HG03354 (cell line): Measurements from ENCODE around the gene PPP1R3F.

Experiments used
- ATAC-seq: cut with Tn5 transposase; IDR thresholded peaks from one replicate; pipeline ENCODE4 v1.9.1; 2021; ENCODE audit warnings: mild to moderate bottlenecking; ENCODE audit not compliant: unreplicated experiment, poor library complexity, severe bottlenecking

The PPP1R3F gene

DNA sequence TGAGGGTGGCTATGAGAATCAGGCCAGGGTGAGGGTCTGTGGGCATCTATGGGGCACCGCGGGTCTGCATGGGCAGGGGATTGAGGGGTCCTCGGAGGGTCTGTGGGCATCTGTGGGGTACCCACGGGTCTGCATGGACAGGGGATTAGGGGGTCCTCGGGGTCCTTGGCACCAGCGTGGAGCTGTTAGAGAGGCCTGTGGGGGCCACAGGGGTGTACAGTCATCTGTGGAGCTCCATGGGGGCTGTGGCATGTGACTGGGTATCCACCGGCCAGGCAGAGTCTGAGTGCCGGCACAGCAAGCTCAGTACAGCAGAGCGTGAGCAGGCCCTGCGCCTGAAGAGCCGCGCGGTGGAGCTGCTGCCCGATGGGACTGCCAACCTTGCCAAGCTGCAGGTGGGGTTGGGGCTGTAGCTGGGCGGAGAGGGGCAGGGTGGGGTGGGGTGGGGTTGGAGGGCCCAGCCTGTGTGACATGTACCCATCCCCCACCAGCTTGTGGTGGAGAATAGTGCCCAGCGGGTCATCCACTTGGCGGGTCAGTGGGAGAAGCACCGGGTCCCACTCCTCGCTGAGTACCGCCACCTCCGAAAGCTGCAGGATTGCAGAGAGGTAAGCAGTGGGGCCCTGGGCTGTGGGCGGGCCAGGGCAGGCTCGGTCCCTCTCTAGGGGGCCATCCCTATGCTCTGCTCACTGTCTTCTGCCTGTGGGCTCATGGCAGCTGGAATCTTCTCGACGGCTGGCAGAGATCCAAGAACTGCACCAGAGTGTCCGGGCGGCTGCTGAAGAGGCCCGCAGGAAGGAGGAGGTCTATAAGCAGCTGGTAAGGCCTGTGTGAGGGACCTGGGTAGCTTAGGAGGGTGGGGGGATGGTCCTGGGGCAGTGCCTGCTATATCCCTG is 21.4 kb upstream of the PPP1R3F start:
- ATAC-seq, result no peak

DNA sequence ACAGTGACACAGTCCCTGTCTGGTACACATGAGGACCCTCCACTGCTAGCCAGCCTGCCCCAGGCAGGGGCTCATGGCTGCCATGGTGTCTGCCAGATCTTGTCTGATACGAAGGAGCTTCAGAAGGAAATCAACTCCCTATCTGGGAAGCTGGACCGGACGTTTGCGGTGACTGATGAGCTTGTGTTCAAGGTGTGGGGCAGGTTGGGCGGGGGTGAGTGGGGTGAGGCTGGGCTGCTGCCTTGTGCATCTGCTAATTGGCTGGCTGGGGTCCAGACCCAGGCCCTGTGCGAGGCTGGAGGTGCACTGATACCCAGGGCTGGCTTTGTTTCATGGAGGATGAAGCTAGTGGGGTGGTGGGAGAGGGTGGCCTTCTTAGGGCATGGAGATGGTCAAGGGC is 20.5 kb upstream of the PPP1R3F start:
- no peak for ATAC-seq

DNA sequence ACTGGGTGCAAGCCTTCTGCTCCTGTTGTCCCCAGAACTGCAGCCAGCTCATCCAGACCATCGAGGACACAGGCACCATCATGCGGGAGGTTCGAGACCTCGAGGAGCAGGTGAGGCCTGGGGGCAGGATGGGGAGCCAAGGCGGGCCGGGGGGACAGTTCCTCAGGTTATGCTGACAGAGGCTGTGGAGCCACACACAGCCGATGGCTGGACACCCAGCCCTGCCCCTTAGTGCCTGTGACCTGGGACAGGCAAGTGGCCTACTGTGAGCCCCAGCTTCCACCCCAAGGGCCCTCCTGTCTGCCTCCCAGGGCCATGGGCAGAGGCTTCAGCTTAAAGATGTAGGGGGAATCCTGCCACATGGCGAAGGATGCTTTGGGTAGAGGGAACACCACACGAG is 20.0 kb upstream of the PPP1R3F start:
- no peak for ATAC-seq

DNA sequence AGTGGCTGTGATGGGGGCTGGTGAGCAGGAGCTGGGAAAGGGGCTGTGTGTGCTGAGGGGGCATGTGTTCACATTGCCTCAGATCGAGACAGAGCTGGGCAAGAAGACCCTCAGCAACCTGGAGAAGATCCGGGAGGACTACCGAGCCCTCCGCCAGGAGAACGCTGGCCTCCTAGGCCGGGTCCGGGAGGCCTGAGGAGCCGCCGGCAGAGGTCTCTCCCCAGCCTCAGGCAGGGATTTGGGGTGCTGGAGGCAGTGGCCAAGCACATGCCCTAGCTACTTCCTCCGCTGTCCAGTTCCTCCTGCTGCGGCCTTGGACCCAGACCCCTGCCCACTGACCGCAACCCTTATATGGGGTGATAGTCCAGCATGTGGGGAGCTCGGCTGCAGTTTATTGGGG is 19.5 kb upstream of the PPP1R3F start:
- no peak for ATAC-seq

DNA sequence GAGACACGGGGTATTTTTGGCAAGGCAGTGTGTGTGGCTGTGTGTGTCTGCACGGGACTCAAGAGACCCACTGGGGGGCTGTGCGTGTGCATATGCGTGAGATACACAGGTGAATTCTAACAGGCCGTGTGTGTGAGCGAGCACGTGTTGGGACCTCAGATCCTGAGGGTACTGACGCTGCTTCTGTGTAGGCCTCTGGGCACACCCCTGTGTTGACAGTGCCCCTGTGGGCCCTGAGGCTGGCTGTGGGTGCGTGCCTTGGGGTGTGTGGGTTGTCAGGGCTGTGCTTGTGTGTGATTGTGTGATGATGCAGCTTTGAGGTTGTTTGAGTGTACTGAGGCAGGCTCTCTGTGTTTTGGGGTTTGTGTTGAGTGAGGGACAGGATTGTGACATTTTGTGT is 19.0 kb upstream of the PPP1R3F start:
- no peak for ATAC-seq

DNA sequence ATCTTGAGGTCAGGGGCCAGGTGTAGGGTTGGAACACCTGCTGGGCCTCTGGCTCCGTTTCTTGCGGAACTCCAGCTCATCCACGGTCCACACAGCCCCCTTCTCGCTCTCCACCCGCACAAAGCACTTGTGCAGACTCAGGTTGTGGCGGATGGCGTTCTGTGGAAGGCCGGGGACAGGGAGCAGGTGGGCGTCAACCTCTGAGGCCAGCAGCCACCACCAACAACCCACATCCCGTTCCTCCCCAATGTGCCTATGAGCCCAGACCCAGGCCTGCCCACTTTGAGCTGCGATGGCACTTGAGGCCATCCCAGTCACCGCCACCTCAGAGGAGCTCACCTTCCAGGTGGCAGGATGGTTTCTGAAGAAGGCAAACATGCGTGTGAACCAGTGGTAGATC is 18.3 kb upstream of the PPP1R3F start:
- ATAC-seq, result no peak

DNA sequence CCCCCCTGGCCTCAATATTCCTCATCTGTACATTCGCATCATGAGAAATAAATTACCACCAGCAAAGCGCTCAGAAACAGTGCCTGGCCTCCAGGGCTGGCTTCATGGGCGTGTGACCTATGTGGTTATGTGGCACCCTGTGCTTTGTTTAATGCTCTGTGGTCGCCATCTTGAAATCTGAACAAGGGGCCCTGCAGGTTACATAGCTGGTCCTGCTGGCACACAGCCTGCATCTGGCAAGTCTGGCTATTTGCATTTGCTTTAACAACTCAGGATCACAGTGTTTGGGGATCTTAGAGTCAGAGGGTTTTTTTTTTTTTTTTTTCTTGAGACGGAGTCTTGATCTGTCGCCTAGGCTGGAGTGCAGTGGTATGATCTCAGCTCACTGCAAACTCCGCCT is 15.0 kb upstream of the PPP1R3F start:
- no peak for ATAC-seq

DNA sequence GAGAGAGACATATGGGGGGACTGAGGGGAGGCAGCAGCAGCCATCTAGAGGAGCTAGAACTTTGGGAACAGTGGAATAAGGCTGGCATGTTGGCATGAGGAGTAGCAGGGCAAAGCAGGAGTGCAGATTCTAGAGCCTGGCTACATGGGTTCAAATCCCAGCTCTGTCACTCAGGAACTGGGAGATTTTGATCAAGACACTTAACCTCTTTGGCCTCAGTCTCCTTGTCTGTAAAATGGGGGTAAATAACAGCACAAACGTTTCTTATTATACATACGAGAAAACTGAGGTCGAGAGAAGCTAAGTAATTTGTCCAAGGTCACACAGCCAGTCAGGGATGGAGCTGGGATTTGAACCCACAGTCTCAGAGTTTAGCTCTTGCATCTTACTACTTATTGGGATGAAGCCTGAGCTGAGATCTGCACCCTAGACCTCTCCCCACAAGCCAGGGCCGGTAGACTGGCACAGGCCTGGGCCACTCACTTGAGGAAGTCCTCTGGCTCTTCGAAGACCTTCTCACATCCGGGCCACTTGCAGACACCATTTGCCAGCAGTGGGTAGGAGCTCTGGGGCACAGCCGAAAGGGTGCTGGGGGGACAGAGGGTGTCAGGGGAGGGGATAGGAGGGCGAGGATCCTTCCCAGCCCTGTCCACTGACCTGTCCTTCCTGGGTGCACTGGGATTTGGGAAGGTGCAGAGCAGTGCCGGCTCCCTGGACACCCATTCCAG is 13.2 kb upstream of the PPP1R3F start:
- ATAC-seq, result no peak

DNA sequence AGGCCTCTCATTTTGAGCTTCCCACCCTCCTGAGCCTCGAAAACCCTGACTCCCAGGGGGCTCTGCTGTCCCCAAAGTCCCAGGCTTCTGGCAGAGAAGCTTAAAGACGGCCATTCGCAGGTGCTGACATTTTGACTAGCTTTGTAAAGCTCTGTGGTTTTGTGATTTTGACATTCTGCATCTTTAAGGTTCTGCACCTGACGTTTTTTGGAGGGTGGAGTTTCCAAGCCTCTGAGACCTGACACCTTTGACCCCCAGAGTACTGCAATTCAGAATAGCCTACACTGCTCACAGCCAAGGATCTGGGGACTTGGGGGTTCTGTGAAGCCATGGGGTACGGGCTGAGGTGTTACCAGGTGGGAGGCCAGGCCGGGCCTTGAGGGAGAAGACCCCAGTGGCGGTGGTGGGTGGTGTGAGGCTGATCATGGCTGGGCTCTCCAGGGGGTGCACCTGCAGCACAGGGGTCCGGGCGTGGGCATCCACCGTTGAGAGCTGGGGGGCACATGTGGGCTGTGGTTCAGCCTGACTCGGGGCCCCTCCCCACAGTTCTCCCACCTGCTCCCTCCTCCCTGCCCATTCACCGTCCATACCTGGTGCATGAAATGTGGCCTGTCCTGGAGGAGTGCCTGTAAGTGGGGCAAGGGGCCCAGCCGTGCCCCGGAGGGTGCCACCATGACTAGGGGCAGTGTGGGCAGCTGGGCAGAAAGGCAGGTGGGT is 12.4 kb upstream of the PPP1R3F start:
- no peak for ATAC-seq

DNA sequence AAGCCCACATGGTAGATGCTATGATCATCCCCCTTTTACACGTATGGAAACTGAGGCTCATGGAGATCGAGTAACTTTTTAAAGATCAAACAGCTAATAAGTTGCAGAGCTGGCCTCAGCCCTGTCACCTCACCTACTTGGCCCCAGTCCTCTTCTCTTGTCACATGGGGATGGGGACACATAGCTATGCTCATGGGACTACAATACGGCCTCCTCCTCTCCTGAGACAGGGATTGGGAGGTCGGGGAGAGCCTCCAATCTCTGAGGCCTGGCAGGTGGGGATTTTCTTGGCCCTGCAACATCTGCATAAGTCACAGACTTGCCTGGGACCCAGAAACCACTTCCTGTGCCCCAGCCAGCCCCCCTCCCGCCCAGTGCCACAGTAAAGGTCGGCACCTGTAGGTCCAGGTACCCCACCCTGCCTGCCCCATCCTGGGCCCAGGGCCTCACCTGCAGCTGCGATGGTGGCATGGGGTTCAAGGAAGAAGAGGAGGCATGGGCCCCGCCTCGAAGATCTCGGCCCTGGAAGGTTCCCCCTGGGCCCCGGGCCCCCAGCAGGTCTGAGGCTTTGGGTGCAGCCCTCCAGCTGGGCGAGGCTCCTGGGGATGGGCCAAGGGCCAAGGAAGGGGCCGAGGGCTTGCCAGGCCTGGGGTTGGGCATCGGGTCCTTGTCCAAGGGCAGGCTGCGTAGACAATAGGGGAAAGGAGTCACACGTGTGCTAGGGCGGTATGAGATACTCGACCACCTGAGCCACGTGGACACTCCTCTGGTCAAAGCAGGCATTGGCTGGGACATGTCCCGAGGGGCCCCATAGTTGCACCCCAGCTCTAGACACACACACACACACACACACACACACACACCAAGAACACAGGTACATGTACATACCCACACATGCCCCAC is 11.5 kb upstream of the PPP1R3F start:
- ATAC-seq, result no peak

DNA sequence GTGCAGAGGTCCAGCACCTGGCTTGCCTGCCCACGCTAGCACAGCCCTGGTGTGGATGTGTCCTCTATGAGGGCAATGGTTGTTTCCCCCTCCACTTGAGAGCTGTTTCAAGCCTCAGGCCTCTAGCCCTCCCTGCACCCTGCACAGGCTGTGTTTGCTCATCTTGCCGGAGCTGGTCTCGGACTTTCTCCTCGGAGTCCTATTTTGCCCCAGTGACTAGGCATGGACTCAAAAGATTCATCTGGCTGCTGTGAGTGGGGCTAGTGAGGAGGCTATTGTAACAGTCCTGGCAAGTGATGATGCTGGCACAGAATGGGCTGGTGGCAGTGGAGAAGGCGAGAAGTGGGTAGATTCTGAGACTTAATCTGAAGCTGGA is 10.9 kb upstream of the PPP1R3F start:
- ATAC-seq, result no peak

DNA sequence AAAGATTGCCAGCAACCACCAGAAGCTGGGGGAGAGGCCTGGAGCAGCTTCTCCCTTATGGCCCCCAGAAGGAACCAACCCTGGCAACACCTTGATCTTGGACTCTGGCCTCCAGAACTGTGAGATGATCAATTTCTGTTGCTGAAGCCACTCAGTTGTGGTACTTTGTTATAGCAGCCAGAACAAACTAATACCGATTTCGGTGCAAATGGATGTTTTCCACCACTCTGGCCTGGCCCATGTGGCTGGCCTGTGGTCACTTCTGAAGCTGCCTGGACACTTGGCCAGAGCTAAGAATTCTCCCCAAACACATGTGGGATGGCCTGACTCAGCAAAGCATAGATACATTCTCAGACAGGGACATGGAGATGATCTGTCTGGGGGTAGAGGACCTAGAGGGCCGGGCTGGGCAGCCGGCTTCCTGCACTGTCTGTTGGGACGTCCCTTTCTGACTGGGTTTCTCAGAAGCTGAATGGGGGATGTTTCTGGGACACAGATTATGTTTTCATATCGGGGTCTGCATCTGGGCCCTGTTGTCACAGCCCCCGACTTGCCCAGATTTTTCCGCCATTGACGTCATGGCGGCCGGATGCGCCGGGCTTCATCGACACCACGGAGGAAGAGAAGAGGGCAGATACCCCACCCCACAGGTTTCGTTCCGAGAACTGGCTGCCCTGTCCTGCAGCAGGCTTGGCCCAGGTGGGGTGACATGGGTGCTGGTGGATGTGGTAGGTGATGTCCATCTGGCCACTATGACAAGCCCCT is 9.2 kb upstream of the PPP1R3F start:
- no peak for ATAC-seq

DNA sequence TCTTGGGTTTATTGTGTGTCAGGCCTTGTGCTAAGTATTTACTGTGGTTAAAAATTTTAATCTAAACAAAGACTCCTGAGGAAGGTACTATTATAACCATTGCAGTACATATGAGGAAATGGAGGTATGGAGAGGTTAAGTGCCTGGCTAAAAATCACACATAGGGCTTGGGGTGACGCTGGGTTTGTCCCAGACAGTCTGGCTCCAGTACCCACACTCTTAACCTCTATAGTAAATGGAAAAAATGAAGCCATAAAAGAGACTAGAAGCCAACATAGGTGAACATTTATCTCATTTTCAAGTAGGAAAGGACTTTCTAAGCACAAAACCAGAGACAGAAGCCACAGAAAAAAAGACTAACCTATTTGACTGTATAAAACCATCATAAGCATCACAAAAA is 7.0 kb upstream of the PPP1R3F start:
- ATAC-seq, result no peak

DNA sequence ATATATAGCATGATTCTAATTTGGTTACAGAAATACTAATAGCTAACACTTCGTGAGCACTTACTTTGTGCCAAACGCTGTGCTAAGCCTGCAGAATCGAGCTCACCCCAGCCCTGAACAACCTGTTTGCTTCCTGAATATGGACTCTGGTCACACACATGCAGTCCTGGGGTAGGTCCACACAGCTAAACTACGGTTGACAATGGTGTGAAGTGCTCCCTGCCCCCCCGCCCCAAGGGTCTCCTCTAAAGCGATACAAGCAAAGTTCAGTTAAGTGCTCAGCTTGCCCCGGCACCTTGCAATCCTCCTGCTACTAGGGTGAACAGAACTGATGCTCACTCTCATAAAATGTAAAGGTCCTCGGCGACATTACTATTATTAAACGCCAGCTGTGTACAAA is 6.0 kb upstream of the PPP1R3F start:
- no peak for ATAC-seq

DNA sequence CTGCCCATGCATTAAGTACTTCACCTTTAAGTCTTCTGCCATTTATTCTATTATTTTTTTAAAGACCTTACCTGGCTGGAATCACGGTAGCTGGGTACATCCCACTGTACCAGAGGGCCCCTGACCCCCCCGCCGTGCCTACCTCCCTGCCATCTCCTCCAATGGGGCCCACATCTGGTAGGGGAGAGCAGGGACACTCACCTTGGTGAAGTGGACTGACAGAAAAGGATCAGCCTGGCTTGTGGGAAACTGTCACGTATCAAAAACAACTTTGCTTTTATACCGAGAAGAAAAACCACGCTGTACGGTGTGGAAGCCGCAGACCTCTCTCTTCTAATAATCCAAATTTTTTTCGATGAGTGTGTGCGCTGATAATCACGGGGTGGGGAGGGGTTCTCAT is 5.1 kb upstream of the PPP1R3F start, which contains the start of gene FOXP3:
FOXP3 (minus strand) TSS at position 251 of the 400 bp plus-strand sequence. CDS start 6,205 bp downstream, outside the sequence.
- ATAC-seq, result no peak

DNA sequence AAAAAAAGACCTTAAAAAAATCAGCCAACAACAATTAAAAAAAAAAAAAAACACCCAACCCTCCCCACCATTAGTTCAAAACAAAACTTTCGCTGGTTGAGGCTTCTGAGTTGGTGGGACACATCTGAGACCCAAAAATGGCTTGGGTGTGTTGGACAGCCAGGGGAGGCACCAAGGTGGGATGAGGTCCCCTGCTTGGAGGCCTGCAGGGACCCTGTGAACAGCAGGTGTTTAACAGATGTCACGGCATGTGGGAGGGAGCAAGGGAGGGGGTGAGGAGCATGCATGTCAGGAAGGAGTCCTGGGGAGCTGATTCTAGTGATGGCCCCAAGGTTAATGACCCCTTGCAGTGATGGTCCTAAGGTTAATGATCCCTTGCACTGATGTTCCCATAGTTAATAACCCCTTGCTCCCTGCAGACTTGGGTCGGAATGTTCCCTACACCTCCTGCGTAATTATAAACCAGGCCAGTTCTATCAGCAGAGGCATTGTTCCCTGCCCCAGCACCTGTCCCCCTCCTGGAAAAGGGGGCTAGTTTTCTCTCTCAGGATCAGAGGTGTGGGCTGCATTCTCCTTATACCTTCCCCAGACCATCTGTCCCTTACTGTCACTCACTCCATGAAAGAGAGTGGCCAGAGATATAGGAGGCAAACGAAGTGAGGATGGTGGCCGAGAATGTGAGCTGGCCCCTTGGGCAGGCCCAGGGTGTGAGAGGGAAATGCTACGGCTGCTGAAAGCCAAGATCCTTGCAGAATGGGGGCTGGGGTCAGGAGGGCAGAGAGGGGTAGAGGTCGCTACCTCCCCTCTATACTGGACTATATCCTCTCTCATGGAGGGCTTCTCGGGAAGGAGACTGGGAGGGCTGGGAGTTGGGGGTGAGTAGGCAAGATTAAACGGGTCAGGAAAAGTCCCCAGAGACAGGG is 2.8 kb upstream of the PPP1R3F start:
- ATAC-seq, result no peak

DNA sequence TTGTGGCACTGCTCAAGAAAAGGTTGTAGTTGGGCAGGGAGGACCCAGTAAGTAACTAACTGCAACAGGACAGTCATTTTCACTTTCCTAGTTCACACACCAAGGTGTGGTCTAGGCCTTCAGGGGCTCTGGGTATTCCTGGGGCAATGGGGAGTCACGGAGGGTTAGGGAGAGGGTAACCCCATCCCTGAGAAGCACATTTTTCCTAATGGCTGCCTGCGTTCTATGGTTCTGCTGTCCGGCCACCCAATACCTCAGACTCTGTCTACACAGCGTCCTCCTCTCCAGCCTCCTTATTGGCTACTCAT is 937 bp upstream of the PPP1R3F start:
- ATAC-seq, result no peak
